Stimulated activated CD4-positive, alpha-beta T cell treated with anti-CD3 and anti-CD28 coated beads, Interleukin-2, amount 100 ng/mL, for 48 hours (primary cell): ENCODE data around the gene ZNF213.
A peak's percentile ranks its signal among the peaks of the same experiment; 100 is the strongest.

Source experiments
- DNase-seq, 2 donors: peaks; one replicate each; pipeline ENCODE4 v3.0.0-alpha.2; 2020

Gene ZNF213, protein sequence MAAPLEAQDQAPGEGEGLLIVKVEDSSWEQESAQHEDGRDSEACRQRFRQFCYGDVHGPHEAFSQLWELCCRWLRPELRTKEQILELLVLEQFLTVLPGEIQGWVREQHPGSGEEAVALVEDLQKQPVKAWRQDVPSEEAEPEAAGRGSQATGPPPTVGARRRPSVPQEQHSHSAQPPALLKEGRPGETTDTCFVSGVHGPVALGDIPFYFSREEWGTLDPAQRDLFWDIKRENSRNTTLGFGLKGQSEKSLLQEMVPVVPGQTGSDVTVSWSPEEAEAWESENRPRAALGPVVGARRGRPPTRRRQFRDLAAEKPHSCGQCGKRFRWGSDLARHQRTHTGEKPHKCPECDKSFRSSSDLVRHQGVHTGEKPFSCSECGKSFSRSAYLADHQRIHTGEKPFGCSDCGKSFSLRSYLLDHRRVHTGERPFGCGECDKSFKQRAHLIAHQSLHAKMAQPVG

GRCh38 chr16:3134338-3135125, at the start of gene ZNF213:
Gene ZNF213 (plus strand): TSS chr16:3135029. CDS start chr16:3137281, 2,252 bp downstream.
- DNase-seq: peak; percentile 82 to 83

DNA sequence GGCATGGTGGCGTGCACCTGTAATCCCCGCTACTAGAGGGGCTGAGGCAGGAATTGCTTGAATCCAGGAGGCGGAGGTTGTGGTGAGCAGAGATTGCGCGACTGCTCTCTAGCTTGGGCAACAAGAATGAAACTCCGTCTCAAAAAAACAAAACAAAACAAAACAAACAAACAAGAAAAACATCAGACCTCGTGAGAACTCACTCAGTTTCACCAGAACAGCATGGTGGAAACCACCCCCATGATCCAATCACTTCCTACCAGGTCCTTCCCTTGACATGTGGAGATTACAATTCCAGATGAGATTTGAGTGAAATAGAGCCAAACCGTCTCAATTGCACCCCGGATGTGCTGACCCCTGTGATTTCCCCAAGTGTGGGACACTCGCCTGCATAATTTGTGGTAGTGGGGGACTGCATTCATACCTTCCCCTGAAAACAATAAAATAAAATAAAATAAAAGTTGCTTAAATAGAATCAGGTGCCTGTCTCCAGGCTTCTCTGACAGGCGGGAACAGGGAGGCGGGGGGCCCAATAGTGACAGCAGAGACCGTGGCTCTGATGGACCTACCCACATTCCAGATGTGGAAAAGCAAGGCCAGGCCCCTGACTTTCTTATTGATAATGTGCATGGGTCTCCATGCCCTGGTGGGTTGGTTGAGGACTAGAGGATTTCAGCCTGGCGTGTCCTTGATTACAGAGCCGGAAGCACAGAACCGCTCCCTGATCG, 48.8 kb upstream of the ZNF213 start:
- no peak for DNase-seq

DNA sequence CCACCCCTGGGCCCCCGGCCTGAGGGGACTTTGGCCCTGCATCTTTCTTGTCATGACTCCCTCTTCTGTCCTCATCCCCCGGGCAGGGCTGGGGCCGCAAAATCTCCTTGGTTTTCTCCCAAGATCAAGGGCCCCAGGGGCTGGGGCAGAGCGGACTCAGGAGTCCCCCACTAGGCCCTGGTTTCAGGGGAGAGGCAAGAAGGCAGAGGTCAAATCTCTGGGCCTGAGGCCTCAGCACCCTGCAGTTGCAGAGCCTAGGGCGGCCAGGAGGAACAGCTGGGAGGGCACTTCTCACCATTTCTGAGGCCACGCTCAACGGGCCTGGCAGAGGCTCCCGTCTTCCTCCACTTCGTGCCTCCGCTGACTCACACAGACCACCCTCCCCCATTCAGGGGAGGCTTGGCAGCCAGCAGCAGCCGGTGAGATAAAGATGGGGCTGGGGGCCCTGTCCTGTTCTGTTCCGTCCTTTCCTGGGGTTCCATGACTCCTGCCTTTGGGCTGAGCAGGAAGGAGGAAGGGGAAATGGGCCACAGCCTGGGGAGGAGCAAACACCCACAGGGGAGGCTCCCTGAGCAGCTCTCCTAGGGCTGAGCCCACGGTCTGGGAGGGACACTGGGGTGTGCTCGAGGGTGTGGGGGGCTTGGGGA, 48.1 kb upstream of the ZNF213 start:
- peak in 1 of 2 donors; percentile 22 for DNase-seq

DNA sequence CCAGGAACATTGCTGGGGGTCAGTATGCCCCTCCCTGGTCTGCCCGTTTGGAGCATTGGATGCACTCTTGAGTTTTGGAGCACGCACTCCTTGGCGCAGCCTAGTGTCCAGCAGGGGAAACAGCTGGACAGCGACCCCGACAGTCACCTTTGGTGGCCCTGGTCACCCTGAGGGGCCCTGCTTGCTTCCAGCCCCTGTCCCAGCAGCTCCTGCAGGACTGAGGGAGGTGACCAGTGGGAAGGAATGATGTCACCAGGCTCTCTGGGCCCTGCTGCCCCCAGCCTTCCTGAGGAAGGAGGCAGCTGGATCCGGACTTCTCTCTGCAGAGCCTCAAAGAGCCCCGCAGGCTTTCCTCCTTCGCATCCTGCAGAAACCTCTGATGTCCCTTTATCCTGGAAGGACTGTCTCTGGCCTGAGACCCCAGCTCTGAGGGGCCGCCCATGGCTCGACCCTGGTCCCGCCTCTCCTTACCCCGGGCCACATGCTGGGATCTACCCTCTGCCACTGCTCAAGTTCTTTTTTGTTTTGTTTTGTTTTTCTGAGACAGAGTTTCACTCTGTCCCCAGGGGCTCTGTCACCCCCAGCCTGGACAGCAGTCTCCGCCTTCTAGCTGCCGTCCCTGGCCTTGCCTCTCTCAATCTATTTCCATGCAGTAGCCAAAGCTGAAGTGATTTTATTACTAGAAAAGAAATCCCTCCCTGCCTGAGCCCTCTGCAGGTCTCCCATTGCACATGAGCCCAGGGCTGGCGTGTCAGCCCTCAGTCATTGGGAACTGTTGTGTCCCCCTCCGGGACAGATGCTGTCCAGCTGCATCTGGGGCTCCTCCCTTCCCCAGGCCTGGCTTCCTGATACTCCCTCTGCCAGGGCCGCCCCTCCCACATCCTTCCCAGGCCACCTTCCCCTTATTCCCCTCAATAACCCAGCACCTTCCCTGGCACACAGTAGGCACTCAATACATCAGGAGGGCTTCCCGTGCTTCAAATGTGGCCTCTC, 47.3 kb upstream of the ZNF213 start:
- no peak for DNase-seq

DNA sequence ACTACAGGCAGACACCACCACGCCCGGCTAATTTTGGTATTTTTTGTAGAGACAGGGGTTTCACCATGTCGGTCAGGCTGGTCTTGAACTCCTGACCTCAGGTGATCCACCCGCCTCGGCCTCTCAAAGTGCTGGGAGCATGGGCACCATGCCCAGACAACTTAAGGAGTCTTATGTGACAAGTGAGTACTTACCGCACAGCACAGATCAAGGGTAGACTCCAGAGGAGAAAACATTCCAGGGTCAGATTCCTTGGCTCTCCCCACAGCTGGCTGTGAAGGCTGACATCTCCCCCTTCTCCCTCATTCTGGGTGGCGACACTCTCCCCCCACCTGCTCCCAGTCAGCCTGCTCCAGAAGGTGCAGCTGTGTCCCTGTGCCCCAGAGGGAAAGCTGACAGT, 46.4 kb upstream of the ZNF213 start:
- DNase-seq: no peak

GRCh38 chr16:3088925-3089716, 45.7 kb upstream of the ZNF213 start:
- no peak for DNase-seq

GRCh38 chr16:3089717-3090592, 44.9 kb upstream of the ZNF213 start:
- DNase-seq: no peak

GRCh38 chr16:3091551-3091950, 43.3 kb upstream of the ZNF213 start:
- no peak for DNase-seq

- DNase-seq: no peak
Observed at GRCh38 chr16:3092501-3092941, 42.3 kb upstream of the ZNF213 start.

- peak; percentile 62 to 65 for DNase-seq
Observed at GRCh38 chr16:3094289-3095027, 40.4 kb upstream of the ZNF213 start.

DNA sequence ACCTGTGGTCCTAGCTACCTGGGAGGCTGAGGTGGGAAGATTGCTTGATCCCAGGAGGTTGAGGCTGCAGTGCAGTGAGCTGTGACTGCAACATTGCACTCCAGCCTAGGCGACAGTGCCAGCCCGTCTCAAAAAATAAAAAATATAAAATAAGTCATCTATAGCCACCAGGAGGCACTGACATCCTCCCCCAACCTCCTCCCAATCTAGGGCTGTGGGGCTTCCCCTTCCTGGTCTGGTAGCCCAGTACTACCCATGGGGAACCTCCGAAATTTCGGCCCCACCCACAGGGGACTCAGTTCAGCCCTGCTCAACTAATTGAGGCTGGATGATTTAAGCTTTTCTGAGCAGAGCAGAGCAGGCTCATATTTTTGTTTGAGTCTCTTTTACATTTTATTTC, 39.0 kb upstream of the ZNF213 start:
- DNase-seq: peak in 1 of 2 donors; percentile 50

DNA sequence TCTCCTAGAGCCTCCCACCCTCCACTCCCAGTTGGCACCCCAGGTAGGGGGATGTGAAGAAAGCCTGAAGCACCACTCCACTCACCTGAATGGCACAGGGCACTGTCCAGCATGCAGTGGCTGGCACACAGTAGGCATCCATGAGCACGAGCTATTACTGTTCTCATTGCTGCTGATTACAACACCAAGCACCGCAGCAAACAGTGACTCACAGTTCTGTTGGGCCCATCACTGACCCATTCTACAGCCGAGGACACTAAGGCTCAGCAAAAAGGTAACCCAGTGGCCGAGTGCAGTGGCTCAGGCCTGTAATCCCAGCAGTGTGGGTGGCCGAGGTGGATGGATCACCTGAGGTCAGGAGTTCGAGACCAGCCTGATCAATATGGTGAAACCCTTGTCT, 38.5 kb upstream of the ZNF213 start:
- no peak for DNase-seq

DNA sequence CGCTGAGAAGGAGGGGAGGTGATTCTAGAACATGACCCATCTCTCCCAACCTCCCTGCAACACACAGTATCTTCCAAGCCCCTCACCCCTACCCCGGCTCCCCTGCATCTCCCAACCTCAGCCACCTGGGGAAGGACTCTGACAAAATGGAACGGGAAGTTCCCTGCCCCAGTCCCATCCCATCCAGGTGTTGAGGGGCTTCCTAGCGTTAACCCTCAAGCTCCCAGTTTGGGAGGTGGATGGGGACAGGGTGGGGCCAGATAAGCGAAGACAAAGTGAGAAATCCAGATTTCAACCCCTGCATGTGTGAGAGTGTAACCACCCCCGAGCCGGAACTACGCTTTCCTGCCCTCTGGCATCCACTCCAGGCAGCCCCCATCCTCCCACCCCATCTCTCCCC, 37.6 kb upstream of the ZNF213 start:
- DNase-seq: no peak

- DNase-seq: no peak
Observed at GRCh38 chr16:3098459-3099394, 36.1 kb upstream of the ZNF213 start, which contains the start of gene ZSCAN10. Gene ZSCAN10 (minus strand): TSS chr16:3099294. CDS start chr16:3092937, 6,357 bp downstream.

- DNase-seq: no peak
Observed at GRCh38 chr16:3099395-3099731, 35.5 kb upstream of the ZNF213 start.

GRCh38 chr16:3099732-3100499, 34.9 kb upstream of the ZNF213 start:
- DNase-seq: peak; percentile 94 to 96
